H1 (cell line): ENCODE measurements around the gene LRP5. TPM values are rescaled to one million over a fixed set of nuclear protein-coding genes. Genes with fewer than 3 reads are reported as not detected.
A peak's percentile ranks its signal among the peaks of the same experiment; 100 is the strongest.
"Not testable (repeated sequence)": the region's sequence is repeated elsewhere in the genome, so short reads cannot be mapped to it uniquely, and the experiment has no call there.

Experiments
- CTCF ChIA-PET: fragments of 300-600 bp; sonication (Branson Sonifier 250); formaldehyde crosslinking; loops from one replicate; lab custom pipeline; 2021; ENCODE audit not compliant: partially characterized antibody; lab: Charles Lee
- POLR2A ChIA-PET: fragments of 300-600 bp; sonication (Branson Sonifier 250); formaldehyde crosslinking; loops from one replicate; lab custom pipeline; 2021; ENCODE audit warnings: inconsistent platforms; ENCODE audit not compliant: partially characterized antibody; lab: Charles Lee
- DNase-seq, 2 experiments: peaks; one replicate each; pipeline versions ENCODE4 v3.0.0 to v3.0.0-alpha.2; 2010 to 2022; ENCODE audit warnings: low spot score in 2 of 2, low read depth in 1 of 2, mixed read lengths in 1 of 2
- FAIRE-seq: peaks from 2 replicates; lab custom pipeline; 2011; peaks lifted over from hg19 to GRCh38; lab: Jason Lieb, UNC
- H2AFZ ChIP-seq: 2 replicates; pipeline ENCODE4 v1.8.1; 2012; ENCODE audit warnings: low read length, inconsistent platforms
- H2AK5ac ChIP-seq: 2 replicates; pipeline ENCODE4 v1.6.1; 2013; ENCODE audit warnings: low read depth, low read length
- H2BK120ac ChIP-seq: replicated peaks from 2 replicates; pipeline ENCODE3; 2013; ENCODE audit warnings: low read depth, low read length, inconsistent platforms
- H2BK12ac ChIP-seq: 2 replicates; pipeline ENCODE4 v1.6.1; 2013; ENCODE audit warnings: low read depth, low read length
- H2BK15ac ChIP-seq: 2 replicates; pipeline ENCODE4 v1.6.1; 2013; ENCODE audit warnings: low read length
- H2BK20ac ChIP-seq: 2 replicates; pipeline ENCODE4 v1.6.1; 2013; ENCODE audit warnings: low read length
- H2BK5ac ChIP-seq: 2 replicates; pipeline ENCODE4 v1.6.1; 2013; ENCODE audit warnings: low read depth, low read length
- H3K14ac ChIP-seq: 2 replicates; pipeline ENCODE4 v1.6.1; 2013; ENCODE audit warnings: inconsistent platforms; ENCODE audit not compliant: insufficient read length
- H3K18ac ChIP-seq: 2 replicates; pipeline ENCODE4 v1.6.1; 2013; ENCODE audit warnings: low read length; ENCODE audit errors: extremely low read depth
- H3K23ac ChIP-seq: 2 replicates; pipeline ENCODE4 v1.6.1; 2013; ENCODE audit warnings: inconsistent platforms; ENCODE audit not compliant: insufficient read length
- H3K23me2 ChIP-seq: 2 replicates; pipeline ENCODE4 v1.6.1; 2013; ENCODE audit warnings: low read depth, low read length
- H3K27ac ChIP-seq: 2 replicates; pipeline ENCODE4 v1.6.1; 2011; ENCODE audit warnings: low read depth, low read length, inconsistent platforms
- H3K27me3 ChIP-seq, 4 experiments: replicated peaks in 1 of 4; 1 replicate in 1 of 4; 2 replicates in 3 of 4; pipeline versions ENCODE4 v1.6.1 to v1.8.1; 2011 to 2013; ENCODE audit warnings: low read length in 3 of 4, mild to moderate bottlenecking in 3 of 4, inconsistent platforms in 2 of 4, mixed read lengths in 2 of 4, moderate library complexity in 1 of 4; ENCODE audit not compliant: control insufficient read depth in 3 of 4, insufficient read depth in 3 of 4; ENCODE audit errors: extremely low read depth in 1 of 4
- H3K36me3 ChIP-seq, 4 experiments: 2 replicates each; pipeline versions ENCODE4 v1.6.1 to v1.8.1; 2011 to 2013; ENCODE audit warnings: mild to moderate bottlenecking in 4 of 4, low read length in 3 of 4, moderate library complexity in 2 of 4, control low read depth in 1 of 4, inconsistent platforms in 1 of 4; ENCODE audit not compliant: insufficient read depth in 4 of 4, control insufficient read depth in 2 of 4
- H3K4ac ChIP-seq: replicated peaks from 2 replicates; pipeline ENCODE3; 2013; ENCODE audit warnings: low read length, low read depth, mixed read lengths, inconsistent platforms; ENCODE audit not compliant: insufficient read length
- H3K4me1 ChIP-seq, 4 experiments: replicated peaks in 1 of 4; 1 replicate in 1 of 4; 2 replicates in 3 of 4; pipeline versions ENCODE4 v1.6.1 to v1.8.1; 2011 to 2013; ENCODE audit warnings: low read length in 3 of 4, inconsistent platforms in 2 of 4, mixed read lengths in 1 of 4; ENCODE audit not compliant: insufficient read depth in 4 of 4, control insufficient read depth in 3 of 4
- H3K4me2 ChIP-seq, 2 experiments: 2 replicates each; pipeline versions ENCODE4 v1.6.1 to v1.8.1; 2011 to 2013; ENCODE audit warnings: low read depth in 2 of 2, low read length in 2 of 2, control low read depth in 1 of 2, inconsistent platforms in 1 of 2, mild to moderate bottlenecking in 1 of 2; ENCODE audit not compliant: insufficient read depth in 1 of 2
- H3K4me3 ChIP-seq, 4 experiments: fragments of 200-600, 300-600 bp in 1 of 4; sonication (generic), shearing (Covaris generic), sonication (Bioruptor Twin) in 1 of 4; 2 replicates each; pipeline versions ENCODE4 v1.5.1 to v1.8.1; 2011 to 2016; ENCODE audit warnings: low read length in 4 of 4, low read depth in 3 of 4, control low read depth in 2 of 4, inconsistent platforms in 2 of 4, mild to moderate bottlenecking in 2 of 4, mixed read lengths in 1 of 4, moderate library complexity in 1 of 4; ENCODE audit not compliant: insufficient read depth in 2 of 4; ENCODE audit errors: extremely low read depth in 1 of 4
- H3K56ac ChIP-seq: replicated peaks from 2 replicates; pipeline ENCODE3; 2013; ENCODE audit warnings: low read depth, mild to moderate bottlenecking, mixed read lengths, low read length, inconsistent platforms; ENCODE audit not compliant: insufficient read length
- H3K79me1 ChIP-seq: 2 replicates; pipeline ENCODE4 v1.6.1; 2013; ENCODE audit warnings: low read depth, low read length, control low read depth
- H3K79me2 ChIP-seq, 2 experiments: 2 replicates each; pipeline versions ENCODE4 v1.6.1 to v1.8.1; 2012 to 2013; ENCODE audit warnings: low read length in 2 of 2, mild to moderate bottlenecking in 2 of 2, inconsistent platforms in 1 of 2; ENCODE audit not compliant: insufficient read depth in 2 of 2, control insufficient read depth in 1 of 2
- H3K9ac ChIP-seq, 4 experiments: replicated peaks in 1 of 4; 1 replicate in 1 of 4; 2 replicates in 3 of 4; pipeline versions ENCODE4 v1.6.1 to v1.8.1; 2011 to 2013; ENCODE audit warnings: low read depth in 3 of 4, low read length in 3 of 4, control low read depth in 2 of 4, mild to moderate bottlenecking in 2 of 4, moderate library complexity in 2 of 4, inconsistent platforms in 1 of 4; ENCODE audit errors: extremely low read depth in 1 of 4
- H3K9me3 ChIP-seq, 2 experiments: 2 replicates each; pipeline versions ENCODE4 v1.6.1 to v1.8.1; 2012 to 2013; ENCODE audit warnings: mild to moderate bottlenecking in 2 of 2, moderate library complexity in 2 of 2, control low read depth in 1 of 2, inconsistent platforms in 1 of 2, low read depth in 1 of 2, low read length in 1 of 2, mixed read lengths in 1 of 2; ENCODE audit not compliant: insufficient read depth in 2 of 2
- H4K20me1 ChIP-seq, 2 experiments: replicated peaks in 1 of 2; 2 replicates each; pipeline versions ENCODE3 to v1.8.1; 2011 to 2013; ENCODE audit warnings: inconsistent platforms in 2 of 2, low read length in 2 of 2, mild to moderate bottlenecking in 1 of 2; ENCODE audit not compliant: insufficient read depth in 2 of 2, control insufficient read depth in 1 of 2
- H4K5ac ChIP-seq: 2 replicates; pipeline ENCODE4 v1.6.1; 2013; ENCODE audit warnings: low read length, low read depth, mixed read lengths, inconsistent platforms; ENCODE audit not compliant: insufficient read length
- H4K8ac ChIP-seq: 2 replicates; pipeline ENCODE4 v1.8.0; 2013; ENCODE audit warnings: mild to moderate bottlenecking, moderate library complexity, low read length, inconsistent platforms; ENCODE audit not compliant: insufficient read depth; ENCODE audit errors: extremely low read depth
- H4K91ac ChIP-seq: replicated peaks from 2 replicates; pipeline ENCODE3; 2013; ENCODE audit warnings: low read length, mixed read lengths, inconsistent platforms; ENCODE audit not compliant: insufficient read length
- WGBS, 2 experiments: shearing (Covaris generic) in 1 of 2; methylation state at CpG; one replicate each; pipeline versions ENCODE4 v1.1.6 to v1.1.7; 2013 to 2015; ENCODE audit warnings: low lambda C conversion rate in 2 of 2, mixed read lengths in 2 of 2, inconsistent platforms in 1 of 2, low coverage in 1 of 2, missing lambda C conversion rate in 1 of 2; ENCODE audit not compliant: insufficient replicate concordance in 2 of 2, insufficient coverage in 1 of 2, insufficient read length in 1 of 2; ENCODE audit errors: extremely low coverage in 1 of 2, missing lambda C conversion rate in 1 of 2; 5-methylcytosine and 5-hydroxymethylcytosine counted together
- polyA plus RNA-seq, 7 experiments: library from polyadenylated mRNA; depleted of rRNA in 3 of 7; stranded (reverse) in 5 of 7; unstranded in 2 of 7; fragments of >200 nt in 5 of 7; fragments of 200-250 nt in 2 of 7; gene quantifications; 1 replicate in 5 of 7; 2 replicates in 1 of 7; 4 replicates in 1 of 7; pipeline versions ENCODE4 v1.2.1 to v1.2.3, GENCODE V29; 2011 to 2013; ENCODE audit warnings: missing spikeins in 2 of 7, mixed read lengths in 2 of 7
- total RNA-seq: library from RNA; stranded (reverse); fragmentation: NEBNext Ultra II Directional; extraction: Animal tissue kit (Norgen Biotek cat#: 25700); gene quantifications from 2 replicates; pipeline ENCODE4 v1.2.1, GENCODE V29; 2021

Gene LRP5
- total and polyA plus RNA-seq, 2 of the 8 experiments (the other 6 are each of a cell fraction or from before 2014, with no cell fraction given), result 19.0 to 38.9 TPM

DNA sequence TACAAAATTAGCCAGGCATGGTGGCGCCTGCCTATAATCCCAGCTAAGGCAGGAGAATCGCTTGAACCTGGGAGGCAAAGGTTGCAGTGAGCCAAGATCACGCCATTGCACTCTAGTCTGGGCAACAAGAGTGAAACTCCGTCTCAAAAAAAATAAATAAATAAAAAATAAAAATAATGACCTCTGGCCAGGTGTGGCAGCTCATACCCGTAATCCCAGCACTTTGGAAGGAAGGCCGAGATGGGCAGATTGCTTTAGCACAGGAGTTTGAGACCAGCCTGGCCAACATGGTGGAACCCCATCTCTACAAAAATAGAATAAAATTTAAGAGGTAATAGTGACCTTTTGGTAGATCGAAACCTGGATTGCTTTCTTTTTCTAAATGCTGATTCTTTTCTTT is 88.2 kb downstream of the LRP5 start:
- H2BK5ac ChIP-seq, H3K4me2 ChIP-seq, H3K18ac ChIP-seq, H3K4ac ChIP-seq, H3K23me2 ChIP-seq, H2BK12ac ChIP-seq, H4K5ac ChIP-seq, H3K4me1 ChIP-seq, H3K36me3 ChIP-seq, H4K91ac ChIP-seq, H3K23ac ChIP-seq, H3K56ac ChIP-seq, FAIRE-seq, H4K20me1 ChIP-seq, H3K14ac ChIP-seq, H2BK20ac ChIP-seq, H3K79me1 ChIP-seq, H3K9me3 ChIP-seq, H2BK120ac ChIP-seq, H4K8ac ChIP-seq, H3K9ac ChIP-seq, DNase-seq, H3K4me3 ChIP-seq, POLR2A ChIA-PET, H2AFZ ChIP-seq, H3K27ac ChIP-seq, H3K27me3 ChIP-seq, H3K79me2 ChIP-seq, H2BK15ac ChIP-seq: not testable (repeated sequence)
- 0 out of 2 replicates have a peak overlapping the region, but pooled peaks have one; percentile 13 for H2AK5ac ChIP-seq
- CTCF ChIA-PET, result interaction anchor here (0.9 to 1.7 kb wide), 3 partner anchors 17 to 134 kb away, joined by 3 to 6 read pairs (median 4); no protein-coding TSS in a partner anchor
- 93% methylated on average over 7 of the region's 7 CpGs; no CpG with 5 or more reads in 1 of the 2 experiments for WGBS, 2 experiments
